GM21529 (cell line): ENCODE results near the gene CASP7.
A peak's percentile ranks its signal among the peaks of the same experiment; 100 is the strongest.

ENCODE experiments used
- ATAC-seq: cut with Tn5 transposase; IDR thresholded peaks from one replicate; pipeline ENCODE4 v1.9.1; 2021; ENCODE audit not compliant: unreplicated experiment

Gene CASP7

GRCh38 chr10:113711142-113711541 lies 31.4 kb downstream of the CASP7 start:
- no peak for ATAC-seq

- no peak for ATAC-seq
These were observed 32.3 kb downstream of the CASP7 start for GRCh38 chr10:113712024-113712423.

GRCh38 chr10:113712755-113713639 lies 33.3 kb downstream of the CASP7 start:
- no peak for ATAC-seq

GRCh38 chr10:113713640-113713982 lies 33.9 kb downstream of the CASP7 start:
- ATAC-seq: no peak

- ATAC-seq: no peak
These were observed 36.6 kb downstream of the CASP7 start for GRCh38 chr10:113716109-113716910.

GRCh38 chr10:113718969-113719822 lies 39.5 kb downstream of the CASP7 start:
- ATAC-seq: no peak

GRCh38 chr10:113720386-113720785 lies 40.7 kb downstream of the CASP7 start:
- ATAC-seq: no peak

- no peak for ATAC-seq
These were observed 52.6 kb downstream of the CASP7 start for GRCh38 chr10:113732160-113732881.

- no peak for ATAC-seq
These were observed 53.3 kb downstream of the CASP7 start for GRCh38 chr10:113732966-113733365.

- no peak for ATAC-seq
These were observed 53.9 kb downstream of the CASP7 start for GRCh38 chr10:113733635-113734034.

GRCh38 chr10:113735913-113736312 lies 56.2 kb downstream of the CASP7 start:
- ATAC-seq: peak; percentile 93

GRCh38 chr10:113736576-113736975 lies 56.9 kb downstream of the CASP7 start:
- no peak for ATAC-seq

GRCh38 chr10:113739031-113739430 lies 59.3 kb downstream of the CASP7 start:
- ATAC-seq: no peak

- no peak for ATAC-seq
These were observed 59.9 kb downstream of the CASP7 start for GRCh38 chr10:113739577-113739976.

- ATAC-seq: no peak
These were observed 61.1 kb downstream of the CASP7 start for GRCh38 chr10:113740850-113741249.

- no peak for ATAC-seq
These were observed 62.8 kb downstream of the CASP7 start for GRCh38 chr10:113742466-113742865.

GRCh38 chr10:113743594-113743993 lies 63.9 kb downstream of the CASP7 start:
- ATAC-seq: no peak

- ATAC-seq: no peak
These were observed 65.7 kb downstream of the CASP7 start for GRCh38 chr10:113745374-113745773.

- ATAC-seq: no peak
These were observed 66.7 kb downstream of the CASP7 start for GRCh38 chr10:113746217-113746957.

GRCh38 chr10:113751181-113751732 lies 71.5 kb downstream of the CASP7 start, which contains the start of gene PLEKHS1:
Gene PLEKHS1 (plus strand): TSS chr10:113751682. CDS start chr10:113755278, 3,596 bp downstream.
- ATAC-seq: no peak
